Calu3 (cell line): ENCODE data around the gene FRMPD2. TPM values are rescaled to one million over a fixed set of nuclear protein-coding genes. Genes with fewer than 3 reads are reported as not detected.

Experiments
- BruUV-seq: library from RNA; stranded (reverse); fragments of 400-500 nt; replicated peaks from 2 replicates; lab custom pipeline; 2021; lab: Mats Ljungman, UMichigan
- CTCF ChIA-PET: fragments of 300-600 bp; sonication (Branson Sonifier 250); formaldehyde crosslinking; loops from one replicate; lab custom pipeline; 2022; ENCODE audit warnings: antibody characterized with exemption; lab: Charles Lee
- DNase-seq: peaks from one replicate; pipeline ENCODE4 v3.0.0; 2022
- H3K27ac Mint-ChIP-seq: one replicate; pipeline ENCODE4 v1.8.0; 2022; ENCODE audit warnings: mixed read lengths; ENCODE audit not compliant: unreplicated experiment
- H3K27me3 Mint-ChIP-seq: one replicate; pipeline ENCODE4 v1.8.0; 2022; ENCODE audit warnings: mixed read lengths; ENCODE audit not compliant: unreplicated experiment
- H3K36me3 Mint-ChIP-seq: one replicate; pipeline ENCODE4 v1.8.0; 2022; ENCODE audit warnings: mild to moderate bottlenecking, moderate library complexity, mixed read lengths; ENCODE audit not compliant: insufficient read depth, unreplicated experiment
- H3K4me1 Mint-ChIP-seq: one replicate; pipeline ENCODE4 v1.8.0; 2022; ENCODE audit warnings: mild to moderate bottlenecking, low read depth, mixed read lengths; ENCODE audit not compliant: unreplicated experiment
- H3K4me3 Mint-ChIP-seq: one replicate; pipeline ENCODE4 v1.8.0; 2022; ENCODE audit warnings: mild to moderate bottlenecking, low read depth, moderate library complexity, mixed read lengths; ENCODE audit not compliant: unreplicated experiment
- H3K9me3 Mint-ChIP-seq: one replicate; pipeline ENCODE4 v1.8.0; 2022; ENCODE audit warnings: low read depth, mixed read lengths; ENCODE audit not compliant: unreplicated experiment
- intact Hi-C: fragments of 100-400 bp; cut with micrococcal nuclease; formaldehyde crosslinking; loops from one replicate; pipeline ENCODE4 v1.10.0; 2022; ENCODE audit not compliant: unreplicated experiment
- total RNA-seq: library from RNA; stranded (reverse); gene quantifications from 2 replicates; pipeline ENCODE4 v1.2.3, GENCODE V29; 2022
- TF ChIP-seq, protein P1 (sequence below): fragments of 200-600 bp; IDR thresholded peaks from one replicate; pipeline ENCODE4 v1.8.0; 2022; ENCODE audit warnings: antibody characterized with exemption; ENCODE audit not compliant: unreplicated experiment

The FRMPD2 gene
- total RNA-seq, 1 experiment from 2014 or later, result 1.9 TPM

GRCh38 chr10:48243487-48243886 is 31.0 kb downstream of the FRMPD2 start:
- CTCF ChIA-PET, result no interaction called here
- Mint-ChIP-seq H3K27ac (no peak overlapping the region), H3K27me3 (peaks cover 55% of the 10 kb centered on the region), H3K9me3 (no peaks in the 10 kb centered on the region), H3K4me3 (no peak overlapping the region), H3K4me1 (peaks cover 13% of the 10 kb centered on the region), H3K36me3 (no peaks in the 10 kb centered on the region)
- no TSS peak for BruUV-seq
- TF ChIP-seq, protein P1, sequence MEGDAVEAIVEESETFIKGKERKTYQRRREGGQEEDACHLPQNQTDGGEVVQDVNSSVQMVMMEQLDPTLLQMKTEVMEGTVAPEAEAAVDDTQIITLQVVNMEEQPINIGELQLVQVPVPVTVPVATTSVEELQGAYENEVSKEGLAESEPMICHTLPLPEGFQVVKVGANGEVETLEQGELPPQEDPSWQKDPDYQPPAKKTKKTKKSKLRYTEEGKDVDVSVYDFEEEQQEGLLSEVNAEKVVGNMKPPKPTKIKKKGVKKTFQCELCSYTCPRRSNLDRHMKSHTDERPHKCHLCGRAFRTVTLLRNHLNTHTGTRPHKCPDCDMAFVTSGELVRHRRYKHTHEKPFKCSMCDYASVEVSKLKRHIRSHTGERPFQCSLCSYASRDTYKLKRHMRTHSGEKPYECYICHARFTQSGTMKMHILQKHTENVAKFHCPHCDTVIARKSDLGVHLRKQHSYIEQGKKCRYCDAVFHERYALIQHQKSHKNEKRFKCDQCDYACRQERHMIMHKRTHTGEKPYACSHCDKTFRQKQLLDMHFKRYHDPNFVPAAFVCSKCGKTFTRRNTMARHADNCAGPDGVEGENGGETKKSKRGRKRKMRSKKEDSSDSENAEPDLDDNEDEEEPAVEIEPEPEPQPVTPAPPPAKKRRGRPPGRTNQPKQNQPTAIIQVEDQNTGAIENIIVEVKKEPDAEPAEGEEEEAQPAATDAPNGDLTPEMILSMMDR, result no peak
- no peak for DNase-seq
- intact Hi-C loops, result no loop called here

DNA sequence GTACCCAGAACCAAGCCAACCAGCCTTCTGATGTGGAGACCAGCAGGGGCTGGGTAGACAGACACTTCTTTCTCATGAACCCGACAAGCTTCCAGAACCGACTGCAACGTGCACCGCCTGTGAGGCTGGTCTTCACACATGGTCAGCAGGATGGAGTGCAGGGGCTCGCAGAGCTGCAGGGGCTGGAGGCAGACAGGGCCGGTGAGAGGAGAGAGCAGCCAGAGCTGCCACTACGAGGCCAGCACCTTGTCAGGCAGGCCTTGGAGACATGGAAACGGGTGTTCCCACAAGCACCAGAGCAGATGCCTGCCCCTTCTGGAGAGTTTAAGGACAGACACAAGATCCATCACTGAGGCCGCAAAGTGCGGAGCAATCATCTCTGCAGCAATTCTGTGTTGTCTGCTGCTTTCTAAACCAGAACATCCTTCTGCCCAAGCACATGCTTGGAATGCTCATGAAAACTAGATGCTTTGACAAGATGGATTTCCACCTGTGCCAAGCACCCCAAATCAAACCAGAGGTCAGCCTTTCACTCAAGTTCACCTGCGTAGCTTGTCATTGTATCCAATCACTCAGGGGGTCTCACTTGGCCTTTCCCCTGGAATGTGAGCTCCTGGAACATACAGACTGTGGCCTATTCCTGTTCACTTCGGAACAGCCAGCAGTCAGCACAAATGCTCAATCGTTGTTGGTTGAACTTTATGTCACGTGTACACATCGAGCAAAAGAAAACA is 32.2 kb downstream of the FRMPD2 start:
- BruUV-seq, result no TSS peak
- Mint-ChIP-seq H3K9me3 (no peaks in the 10 kb centered on the region), H3K4me1 (peaks cover 13% of the 10 kb centered on the region), H3K27ac (no peak overlapping the region), H3K36me3 (no peaks in the 10 kb centered on the region), H3K27me3 (peaks cover 52% of the 10 kb centered on the region), H3K4me3 (no peak overlapping the region)
- intact Hi-C loops, result no loop called here
- CTCF ChIA-PET, result no interaction called here
- no peak for DNase-seq
- TF ChIP-seq, protein P1, result no peak

- BruUV-seq, result no TSS peak
- peaks cover 42% of the 10 kb centered on the region for H3K27me3 Mint-ChIP-seq
- no peak for DNase-seq
- TF ChIP-seq, protein P1, result no peak
- intact Hi-C loops, result no loop called here
- H3K4me1 Mint-ChIP-seq, result peaks cover 13% of the 10 kb centered on the region
- no peaks in the 10 kb centered on the region for H3K36me3 Mint-ChIP-seq
- no peak overlapping the region for H3K4me3 Mint-ChIP-seq
- CTCF ChIA-PET, result no interaction called here
- no peaks in the 10 kb centered on the region for H3K9me3 Mint-ChIP-seq
- no peak overlapping the region for H3K27ac Mint-ChIP-seq
Observed at GRCh38 chr10:48241332-48241731, 33.2 kb downstream of the FRMPD2 start.

DNA sequence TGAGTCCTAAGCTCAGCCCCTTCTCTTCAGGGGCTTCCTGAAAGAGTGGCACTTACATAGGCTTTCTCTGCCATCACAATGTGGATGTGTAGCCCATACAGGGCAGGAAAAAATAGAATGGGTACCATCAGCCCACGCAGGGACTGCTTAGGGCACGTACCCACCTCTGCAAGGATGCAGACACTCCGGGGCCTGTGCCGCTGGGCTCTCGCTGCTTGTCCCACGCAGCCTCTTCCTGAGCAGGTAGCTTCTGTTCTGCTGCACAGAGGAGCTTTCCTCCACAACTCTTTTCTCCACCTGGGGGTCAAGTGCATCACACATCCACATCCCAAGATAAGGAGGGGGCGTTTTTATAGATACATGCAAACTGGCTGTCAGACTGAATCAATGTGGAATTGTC is 34.3 kb downstream of the FRMPD2 start:
- CTCF ChIA-PET, result no interaction called here
- H3K36me3 Mint-ChIP-seq, result no peaks in the 10 kb centered on the region
- TF ChIP-seq, protein P1, result no peak
- no TSS peak for BruUV-seq
- peaks cover 13% of the 10 kb centered on the region for H3K4me1 Mint-ChIP-seq
- no peak overlapping the region for H3K4me3 Mint-ChIP-seq
- intact Hi-C loops, result no loop called here
- no peak overlapping the region for H3K27ac Mint-ChIP-seq
- no peak for DNase-seq
- H3K27me3 Mint-ChIP-seq, result peaks cover 37% of the 10 kb centered on the region
- H3K9me3 Mint-ChIP-seq, result no peaks in the 10 kb centered on the region
